A673 (cell line): Measurements from ENCODE around the gene IQCN. TPM values are rescaled to one million over a fixed set of nuclear protein-coding genes. Genes with fewer than 3 reads are reported as not detected.

Experiments used
- BruUV-seq: library from RNA; stranded (reverse); fragments of 400-500 nt; replicated peaks from 2 replicates; lab custom pipeline; 2021; lab: Mats Ljungman, UMichigan
- CTCF ChIA-PET: fragments of 300-600 bp; sonication (Branson Sonifier 250); formaldehyde crosslinking; loops from one replicate; lab custom pipeline; 2022; ENCODE audit warnings: antibody characterized with exemption; lab: Charles Lee
- POLR2A ChIA-PET: fragments of 300-600 bp; sonication (Branson Sonifier 250); formaldehyde crosslinking; loops from one replicate; lab custom pipeline; 2022; ENCODE audit warnings: antibody characterized with exemption; ENCODE audit not compliant: low non-redundant PET; lab: Charles Lee
- DNase-seq: peaks from one replicate; pipeline ENCODE4 v3.0.0-alpha.2; 2015; ENCODE audit warnings: low spot score
- H3K27ac ChIP-seq: fragments of 200-600 bp; sonication (generic); 2 replicates; pipeline ENCODE4 v1.5.1; 2016; ENCODE audit warnings: mixed run types, low read depth, mild to moderate bottlenecking, mixed read lengths, antibody characterized with exemption, low read length; ENCODE audit not compliant: poor library complexity, severe bottlenecking
- H3K27me3 ChIP-seq: fragments of 200-600 bp; sonication (generic); replicated peaks from 2 replicates; pipeline ENCODE4 v1.6.1; 2017; ENCODE audit warnings: mixed run types, low read depth, mild to moderate bottlenecking, mixed read lengths, antibody characterized with exemption, low read length; ENCODE audit not compliant: insufficient read depth, poor library complexity
- H3K36me3 ChIP-seq: fragments of 200-600 bp; sonication (generic); 2 replicates; pipeline ENCODE4 v1.6.1; 2016; ENCODE audit warnings: mixed run types, mild to moderate bottlenecking, mixed read lengths, antibody characterized with exemption, low read length; ENCODE audit not compliant: insufficient read depth, poor library complexity, severe bottlenecking
- H3K4me1 ChIP-seq: fragments of 200-600 bp; sonication (generic); 2 replicates; pipeline ENCODE4 v1.6.1; 2017; ENCODE audit warnings: mixed run types, mild to moderate bottlenecking, mixed read lengths, antibody characterized with exemption, low read length; ENCODE audit not compliant: insufficient read depth, poor library complexity, severe bottlenecking
- H3K4me3 ChIP-seq: fragments of 200-600 bp; sonication (generic); 2 replicates; pipeline ENCODE4 v1.5.1; 2016; ENCODE audit warnings: low read depth, mixed run types, mild to moderate bottlenecking, mixed read lengths, low read length; ENCODE audit not compliant: poor library complexity, severe bottlenecking
- H3K9me3 ChIP-seq: fragments of 200-600 bp; sonication (generic); 2 replicates; pipeline ENCODE4 v1.6.1; 2016; ENCODE audit warnings: mixed run types, low read depth, mild to moderate bottlenecking, mixed read lengths, antibody characterized with exemption, low read length; ENCODE audit not compliant: poor library complexity, severe bottlenecking
- EZH2 ChIP-seq: fragments of 200-600 bp; sonication (generic); IDR thresholded peaks from 2 replicates; pipeline ENCODE4 v1.6.1; 2017; ENCODE audit warnings: borderline replicate concordance, low read depth, mild to moderate bottlenecking, mixed read lengths, antibody characterized with exemption, low read length; ENCODE audit not compliant: poor library complexity, severe bottlenecking
- intact Hi-C: fragments of 100-400 bp; cut with micrococcal nuclease; formaldehyde crosslinking; loops from one replicate; pipeline ENCODE4 v1.10.0; 2022; ENCODE audit not compliant: unreplicated experiment
- total RNA-seq: library from RNA; stranded (reverse); gene quantifications from 2 replicates; pipeline ENCODE4 v1.2.3, GENCODE V29; 2021
- TF ChIP-seq, protein P1 (sequence below): fragments of 300-800, 200-600 bp; sonication (generic); conservative IDR thresholded peaks from 2 replicates; pipeline ENCODE4 v1.5.1; 2017; ENCODE audit warnings: low read depth, mild to moderate bottlenecking, antibody characterized with exemption, low read length, moderate library complexity, mixed read lengths

IQCN gene
- total RNA-seq, 1 experiment from 2014 or later = 10.2 TPM

DNA sequence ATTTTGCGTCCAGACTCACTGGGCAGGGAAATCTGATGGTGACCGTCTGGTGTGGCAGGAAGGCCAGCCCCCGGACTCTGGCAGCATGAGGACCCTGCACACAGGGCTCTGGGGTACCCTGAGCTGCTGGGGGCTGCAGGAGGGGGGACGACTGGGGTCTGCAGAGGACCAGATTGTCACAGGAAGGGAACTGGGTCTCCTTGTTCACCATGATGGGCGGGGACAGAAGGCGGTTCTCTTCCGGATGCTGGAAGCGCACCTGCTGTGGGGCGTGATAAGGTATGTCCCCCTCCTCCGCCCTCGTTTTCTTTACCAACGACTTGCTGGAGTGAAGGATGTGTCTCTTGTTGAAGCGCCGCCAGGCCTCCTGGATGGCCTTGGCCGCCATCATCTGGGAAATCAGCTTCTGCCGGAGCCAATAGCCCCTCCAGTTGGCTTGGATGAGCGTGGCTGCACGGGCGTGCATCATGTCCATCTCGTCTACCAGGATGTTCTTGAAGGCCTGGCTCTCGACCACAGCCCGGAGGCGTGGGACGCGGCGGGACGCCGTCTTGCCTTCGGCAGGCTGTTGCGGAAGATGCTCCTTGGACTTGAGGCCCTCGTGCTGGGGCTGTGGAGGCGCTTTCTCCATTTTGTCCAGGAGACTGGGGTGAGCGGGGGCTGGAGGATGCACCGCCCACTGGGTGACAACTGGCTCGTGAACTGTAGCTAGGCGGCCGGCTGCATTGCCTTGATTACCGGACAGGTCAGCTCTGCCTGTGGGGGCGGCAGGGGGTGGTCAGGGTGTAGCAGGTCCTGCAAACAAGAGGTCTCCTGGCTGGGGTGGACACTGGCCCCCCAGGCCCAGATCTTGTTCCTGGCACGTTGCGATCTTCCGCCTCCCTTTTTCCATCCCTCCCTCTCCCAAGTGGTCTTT lies 7.2 kb downstream of the IQCN start:
- BruUV-seq = no TSS peak
- CTCF ChIA-PET = interaction anchor here (0.6 kb wide), 1 partner anchor 148 kb away, joined by 3 read pairs; no protein-coding TSS in a partner anchor
- Histone ChIP-seq H3K27me3 (no peaks in the 10 kb centered on the region), H3K4me1 (no peaks in the 10 kb centered on the region), H3K9me3 (no peaks in the 10 kb centered on the region), H3K36me3 (peaks cover 34% of the 10 kb centered on the region), H3K27ac (no peak overlapping the region), H3K4me3 (no peak overlapping the region)
- no peak for DNase-seq
- no peak for TF ChIP-seq EZH2
- TF ChIP-seq, protein P1, sequence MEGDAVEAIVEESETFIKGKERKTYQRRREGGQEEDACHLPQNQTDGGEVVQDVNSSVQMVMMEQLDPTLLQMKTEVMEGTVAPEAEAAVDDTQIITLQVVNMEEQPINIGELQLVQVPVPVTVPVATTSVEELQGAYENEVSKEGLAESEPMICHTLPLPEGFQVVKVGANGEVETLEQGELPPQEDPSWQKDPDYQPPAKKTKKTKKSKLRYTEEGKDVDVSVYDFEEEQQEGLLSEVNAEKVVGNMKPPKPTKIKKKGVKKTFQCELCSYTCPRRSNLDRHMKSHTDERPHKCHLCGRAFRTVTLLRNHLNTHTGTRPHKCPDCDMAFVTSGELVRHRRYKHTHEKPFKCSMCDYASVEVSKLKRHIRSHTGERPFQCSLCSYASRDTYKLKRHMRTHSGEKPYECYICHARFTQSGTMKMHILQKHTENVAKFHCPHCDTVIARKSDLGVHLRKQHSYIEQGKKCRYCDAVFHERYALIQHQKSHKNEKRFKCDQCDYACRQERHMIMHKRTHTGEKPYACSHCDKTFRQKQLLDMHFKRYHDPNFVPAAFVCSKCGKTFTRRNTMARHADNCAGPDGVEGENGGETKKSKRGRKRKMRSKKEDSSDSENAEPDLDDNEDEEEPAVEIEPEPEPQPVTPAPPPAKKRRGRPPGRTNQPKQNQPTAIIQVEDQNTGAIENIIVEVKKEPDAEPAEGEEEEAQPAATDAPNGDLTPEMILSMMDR = no peak
- intact Hi-C loops = no loop called here
- POLR2A ChIA-PET = no interaction called here

DNA sequence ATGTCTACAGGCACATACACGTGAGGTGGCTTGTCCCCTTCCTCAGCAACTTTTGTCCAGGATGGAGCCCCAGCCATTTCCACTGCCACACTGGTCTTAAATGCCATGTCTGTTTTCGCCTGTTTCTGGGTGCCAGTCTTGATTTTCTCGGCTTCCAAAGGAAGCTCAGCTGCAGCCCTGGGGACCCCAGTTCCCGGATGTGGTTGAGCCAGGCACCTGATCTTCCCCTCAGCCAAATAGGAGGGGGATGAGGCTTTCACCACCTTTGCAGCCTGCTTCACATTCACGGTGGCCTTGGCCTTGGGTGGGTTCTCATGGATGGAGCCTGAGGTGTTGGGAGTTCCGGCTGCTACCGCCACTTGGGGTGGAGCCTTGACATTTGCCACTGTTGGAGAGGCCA lies 8.7 kb downstream of the IQCN start:
- no peak for DNase-seq
- intact Hi-C loops = no loop called here
- no TSS peak for BruUV-seq
- no peak for TF ChIP-seq EZH2
- TF ChIP-seq, protein P1 = no peak
- H3K27ac ChIP-seq = no peak overlapping the region
- peaks cover 34% of the 10 kb centered on the region for H3K36me3 ChIP-seq
- no peak overlapping the region for H3K4me3 ChIP-seq
- CTCF ChIA-PET = interaction anchor here (0.6 kb wide), 1 partner anchor 37 kb away, joined by 6 read pairs; no protein-coding TSS in a partner anchor
- POLR2A ChIA-PET = no interaction called here
- H3K4me1 ChIP-seq = no peaks in the 10 kb centered on the region
- H3K9me3 ChIP-seq = no peaks in the 10 kb centered on the region
- no peaks in the 10 kb centered on the region for H3K27me3 ChIP-seq

DNA sequence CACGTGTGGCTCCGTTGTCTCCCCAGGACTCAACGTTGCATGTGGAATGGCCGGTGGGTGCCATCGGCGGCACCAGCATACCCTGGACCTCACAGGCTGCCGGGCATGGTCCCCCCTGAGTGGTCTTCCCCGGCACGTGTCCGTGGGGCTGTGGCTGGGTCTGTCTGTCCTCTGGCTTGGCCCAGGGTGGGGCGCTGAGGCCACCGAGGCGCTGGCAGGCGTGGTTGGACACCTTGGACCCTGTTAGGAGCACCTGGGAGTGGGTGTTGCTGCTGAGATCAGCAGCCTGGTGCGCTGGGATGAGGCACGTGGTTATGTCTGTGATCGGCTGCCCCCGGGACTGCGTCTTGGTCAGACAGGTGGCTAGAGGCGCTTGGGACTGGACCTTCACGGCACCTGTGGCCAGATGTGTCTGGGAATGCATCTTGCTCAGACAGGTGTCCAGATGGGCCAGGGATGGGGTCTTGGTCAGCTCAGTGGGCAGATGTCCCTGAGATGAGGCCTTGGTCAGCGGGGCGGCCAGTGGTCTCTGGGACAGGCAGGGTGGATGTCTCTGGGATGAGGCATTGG lies 9.2 kb downstream of the IQCN start:
- H3K27ac ChIP-seq = no peak overlapping the region
- TF ChIP-seq EZH2 = no peak
- TF ChIP-seq, protein P1 = no peak
- no peak overlapping the region for H3K4me3 ChIP-seq
- BruUV-seq = no TSS peak
- CTCF ChIA-PET = no interaction called here
- no peaks in the 10 kb centered on the region for H3K4me1 ChIP-seq
- H3K27me3 ChIP-seq = no peaks in the 10 kb centered on the region
- no peaks in the 10 kb centered on the region for H3K9me3 ChIP-seq
- POLR2A ChIA-PET = no interaction called here
- no peak for DNase-seq
- H3K36me3 ChIP-seq = peaks cover 34% of the 10 kb centered on the region
- intact Hi-C loops = no loop called here
